Right cardiac atrium (tissue), 5 donors: Measurements from ENCODE around the gene CCNL1. TPM values are rescaled to one million over a fixed set of nuclear protein-coding genes. Genes with fewer than 3 reads are reported as not detected.
"Not testable (repeated sequence)": the region's sequence is repeated elsewhere in the genome, so short reads cannot be mapped to it uniquely, and the experiment has no call there.

Experiments used
- ATAC-seq, 2 donors: fragments of 200-7000 bp; cut with Tn5 transposase; one replicate each; pipeline versions ENCODE4 v1.8.0 to v1.9.1; 2020; ENCODE audit warnings: moderate library complexity in 2 of 2, mild to moderate bottlenecking in 1 of 2
- DNase-seq, 3 donors: peaks; one replicate each; pipeline ENCODE4 v3.0.0-alpha.2; 2020
- H3K27ac ChIP-seq: one replicate; pipeline ENCODE4 v1.5.1; 2013; ENCODE audit warnings: mild to moderate bottlenecking, low read length, control low read depth, moderate library complexity
- H3K27me3 ChIP-seq: one replicate; pipeline ENCODE4 v1.6.1; 2013; ENCODE audit not compliant: control insufficient read depth, insufficient read depth
- H3K4me1 ChIP-seq: one replicate; pipeline ENCODE4 v1.6.1; 2013; ENCODE audit warnings: low read length; ENCODE audit not compliant: control insufficient read depth, insufficient read depth
- H3K4me3 ChIP-seq: one replicate; pipeline ENCODE4 v1.5.1; 2013; ENCODE audit warnings: low read length, control low read depth
- H3K9me3 ChIP-seq: one replicate; pipeline ENCODE4 v1.6.1; 2013; ENCODE audit warnings: low read length; ENCODE audit not compliant: control insufficient read depth
- WGBS: extraction: QIAGEN DNeasy Blood & Tissue Kit; methylation state at CpG from one replicate; pipeline ENCODE4 v1.1.7; 2013; 5-methylcytosine and 5-hydroxymethylcytosine counted together
- intact Hi-C, 4 donors: fragments of 100-400 bp; cut with DNase I; formaldehyde crosslinking; loops; one replicate each; pipeline versions ENCODE4 v1.11.0 to v1.14.0; 2022 to 2023
- long read RNA-seq, 4 donors: library from polyadenylated mRNA; unstranded; transcript quantifications; one replicate each; pipeline ENCODE4 v2.0.0, GENCODE V29; 2020 to 2021
- polyA plus RNA-seq: library from polyadenylated mRNA; stranded (reverse); fragments of 200-250 nt; gene quantifications from one replicate; pipeline ENCODE4 v1.2.3, GENCODE V29; 2013
- total RNA-seq, 4 donors: library from RNA; stranded (reverse); fragmentation: NEBNext Ultra II Directional; extraction: Animal tissue kit (Norgen Biotek cat#: 25700); gene quantifications; one replicate each; pipeline ENCODE4 v1.2.1, GENCODE V29; 2021
- donor health status: healthy with polysubstance abuse.
- donor health status: DM: no; HTN: yes; CAD: no.
- donor health status: DM: no; HTN: no; CAD: no.
- donor health status: DM: no; HTN: yes; CAD: no; lungs with severe emphysema.
- donor health status: DM: yes; HTN: yes; CAD: no.

CCNL1 gene
- total RNA-seq (10 to 100 TPM; 30.1 to 60.6 (median 41.2) TPM), polyA plus RNA-seq (39.4 TPM)
- long read RNA-seq, donor 1, partial matches to known transcripts = 2 of 15 reads
- long read RNA-seq, donor 1, other reads (novel, unspliced or antisense) = 5 of 15 reads
- long read RNA-seq, donor 2, partial matches to known transcripts = 2 of 9 reads
- long read RNA-seq, donor 2, other reads (novel, unspliced or antisense) = 5 of 9 reads
- long read RNA-seq, donor 3, full-length matches to known transcripts = 13 of 48 reads
- long read RNA-seq, donor 3, partial matches to known transcripts = 15 of 48 reads
- long read RNA-seq, donor 3, other reads (novel, unspliced or antisense) = 20 of 48 reads
- long read RNA-seq, donor 4, partial matches to known transcripts = 0 of 12 reads
- long read RNA-seq, donor 4, other reads (novel, unspliced or antisense) = 8 of 12 reads

DNA sequence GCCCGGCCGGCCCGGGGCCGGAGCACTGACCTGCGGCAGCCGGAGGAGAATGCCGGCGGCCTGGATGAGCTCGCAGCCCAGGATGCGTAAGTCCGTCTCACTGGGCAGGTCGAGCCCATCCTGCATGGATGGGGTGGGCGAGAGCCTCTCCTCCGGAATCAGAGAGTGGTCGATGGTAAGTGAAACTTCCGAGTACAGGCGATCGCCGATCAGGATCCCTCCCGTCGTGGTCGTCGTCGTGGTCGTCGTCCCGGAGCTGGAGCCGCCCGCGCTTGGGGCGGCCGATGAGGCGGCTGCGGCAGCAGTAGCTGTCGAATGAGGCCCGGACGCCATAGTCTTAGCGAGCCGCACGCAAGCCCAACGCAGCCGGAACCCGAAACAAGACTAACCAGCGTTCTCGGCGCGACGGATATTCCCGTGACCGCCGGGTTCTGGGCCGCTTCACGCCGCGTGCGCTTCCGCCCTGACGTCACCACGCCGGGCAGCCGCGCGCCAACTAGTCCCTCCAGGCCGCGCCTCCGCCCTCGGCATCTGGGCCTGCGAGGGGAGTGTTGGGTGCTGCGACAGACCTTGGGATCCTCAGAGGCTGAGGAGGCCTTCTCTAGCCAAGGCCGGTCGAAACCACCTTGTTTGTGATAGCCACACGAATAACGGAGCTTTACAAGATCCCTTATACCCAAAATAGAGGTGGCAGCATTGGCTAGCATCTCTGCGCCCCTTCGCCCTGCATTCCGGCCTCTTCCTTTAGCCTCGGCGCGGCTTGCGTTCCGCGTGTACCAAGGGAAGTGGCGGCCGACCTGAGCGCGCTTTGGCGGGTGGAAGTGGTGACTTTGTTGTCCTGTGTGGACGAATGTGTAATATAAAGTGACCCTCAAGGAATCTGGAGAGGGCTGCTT, at the start of gene CCNL1:
TSS of gene CCNL1 (minus strand) at position 386 of the 896 bp plus-strand sequence. CDS start at position 333, 53 bp downstream.
- no peaks in the 10 kb centered on the region for H3K27me3 ChIP-seq
- DNase-seq (peak; percentile 97 to 99 (median 99)), ATAC-seq (peak; percentile 96 to 97)
- H3K4me1 ChIP-seq = no peaks in the 10 kb centered on the region
- H3K9me3 ChIP-seq = no peaks in the 10 kb centered on the region
- under 1% methylated on average over 88 of the region's 88 CpGs for WGBS
- peak within 1 kb of the TSS; percentile 100 for H3K27ac ChIP-seq
- intact Hi-C loops = loop anchor here in 3 of 4 donors (2.0 kb wide), 1 partner anchor 15 kb away; no protein-coding TSS in a partner anchor
- peak within 1 kb of the TSS; percentile 95 for H3K4me3 ChIP-seq

DNA sequence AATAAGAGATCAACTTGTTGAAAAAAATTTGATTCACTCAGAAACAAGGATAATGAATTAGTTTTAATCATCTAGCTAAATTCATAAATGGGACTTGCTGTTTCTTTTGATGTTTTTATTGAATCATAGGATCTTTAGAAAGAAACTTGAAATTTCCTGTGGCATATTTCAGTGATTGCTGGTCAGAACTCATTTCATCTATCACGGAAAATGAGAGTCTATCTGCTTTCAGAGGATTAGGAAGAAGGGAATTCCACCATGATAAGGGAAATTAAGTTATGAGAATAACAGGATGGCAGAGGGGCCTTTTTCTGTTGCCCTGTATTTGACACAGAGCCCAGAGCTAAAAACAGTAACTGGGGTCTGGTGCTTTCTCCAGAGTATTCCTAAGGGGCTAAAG, 44.9 kb upstream of the CCNL1 start:
- WGBS = 54% methylated on average over 1 of the region's 1 CpG
- Histone ChIP-seq H3K4me1 (no peaks in the 10 kb centered on the region), H3K27ac (no peak overlapping the region), H3K27me3 (no peaks in the 10 kb centered on the region), H3K4me3 (no peak overlapping the region), H3K9me3 (no peaks in the 10 kb centered on the region)
- ATAC-seq (no peak), DNase-seq (no peak)
- intact Hi-C loops = loop anchor here (2.0 to 5.0 kb wide), 3 partner anchors 32 to 288 kb away; no protein-coding TSS in a partner anchor

DNA sequence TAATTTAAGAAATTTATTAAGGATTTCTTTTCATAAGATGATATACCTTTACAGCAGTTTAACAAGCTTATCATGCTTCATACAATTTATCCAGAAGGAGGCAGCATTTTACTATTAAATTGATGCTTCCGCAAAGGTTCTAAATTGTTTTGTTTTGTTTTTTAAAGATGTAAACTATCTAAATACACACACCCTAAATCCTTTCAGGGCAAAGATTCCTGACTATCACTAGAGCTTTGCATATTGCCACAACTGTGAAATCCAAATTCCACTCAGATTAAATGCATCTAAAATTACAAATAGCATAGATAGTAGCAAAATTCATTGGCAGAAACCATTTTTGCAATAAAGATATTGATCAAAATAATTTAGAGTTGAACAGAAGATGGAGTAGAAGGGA, 44.5 kb upstream of the CCNL1 start:
- no peak overlapping the region for H3K27ac ChIP-seq
- no peaks in the 10 kb centered on the region for H3K9me3 ChIP-seq
- WGBS = 20% methylated on average over 1 of the region's 1 CpG
- H3K27me3 ChIP-seq = no peaks in the 10 kb centered on the region
- no peak for ATAC-seq
- no peak overlapping the region for H3K4me3 ChIP-seq
- H3K4me1 ChIP-seq = no peaks in the 10 kb centered on the region
- DNase-seq = no peak
- intact Hi-C loops = loop anchor here in 3 of 4 donors (2.0 to 5.0 kb wide), 3 partner anchors 33 to 288 kb away; no protein-coding TSS in a partner anchor

DNA sequence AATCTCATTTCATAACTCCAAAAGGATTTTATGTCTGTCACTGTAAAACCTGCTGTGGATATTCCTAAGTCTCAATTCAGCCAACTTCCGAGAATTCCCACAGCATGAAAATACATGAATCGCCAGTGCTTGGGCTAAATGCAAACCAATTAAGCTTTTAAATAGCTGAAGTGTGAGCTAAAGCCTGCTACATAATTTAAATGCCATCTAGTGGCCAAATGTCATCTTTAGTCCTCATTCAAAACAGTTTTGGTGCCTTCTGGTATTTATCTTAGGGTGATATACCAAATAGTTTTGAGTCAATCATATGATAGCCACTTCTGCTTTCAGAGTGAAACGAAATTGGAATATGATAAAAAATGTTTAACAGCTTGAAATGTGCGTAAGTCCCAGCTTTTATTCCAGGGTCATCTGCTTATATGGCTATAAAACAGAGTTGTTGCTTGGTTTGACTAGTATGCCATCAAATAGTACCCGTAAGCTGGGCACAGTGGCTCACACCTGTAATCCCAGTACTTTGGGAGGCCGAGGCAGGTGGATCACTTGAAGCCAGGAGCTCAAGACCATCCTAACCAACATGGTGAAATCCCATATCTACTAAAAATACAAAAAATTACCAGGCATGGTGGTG, 41.8 kb upstream of the CCNL1 start:
- Histone ChIP-seq H3K4me1 (no peaks in the 10 kb centered on the region), H3K27me3 (no peaks in the 10 kb centered on the region), H3K9me3 (no peaks in the 10 kb centered on the region), H3K4me3 (no peak overlapping the region), H3K27ac (no peak overlapping the region)
- DNase-seq = no peak
- 43% methylated on average over 6 of the region's 6 CpGs for WGBS
- peak; percentile 16 to 64 for ATAC-seq
- intact Hi-C loops = loop anchor here in 3 of 4 donors (5.0 kb wide), 2 partner anchors 36 to 291 kb away; no protein-coding TSS in a partner anchor

DNA sequence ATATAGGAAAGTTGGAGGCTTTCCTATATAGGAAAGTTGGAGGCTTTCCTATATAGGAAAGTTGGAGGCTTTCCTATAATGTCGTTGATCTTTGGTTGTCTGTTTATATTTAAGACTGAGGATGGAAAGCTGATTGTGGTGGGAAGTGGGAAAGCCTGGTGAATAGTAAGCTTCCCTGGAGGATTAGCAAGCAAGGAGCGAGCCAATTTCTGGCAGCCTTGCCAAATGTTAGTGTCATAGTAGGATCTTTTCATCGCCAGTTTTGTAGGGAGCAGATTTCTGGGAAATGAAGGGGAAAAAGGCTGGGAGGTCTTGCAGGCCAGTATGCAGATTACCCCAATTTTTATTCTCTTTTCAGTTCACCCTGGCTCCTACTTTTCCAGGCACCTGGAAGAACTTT, 39.9 kb upstream of the CCNL1 start:
- 41% methylated on average over 3 of the region's 3 CpGs for WGBS
- no peaks in the 10 kb centered on the region for H3K4me1 ChIP-seq
- intact Hi-C loops = loop anchor here in 3 of 4 donors (5.0 kb wide), 2 partner anchors 37 to 292 kb away; no protein-coding TSS in a partner anchor
- ATAC-seq (no peak), DNase-seq (peak in 1 of 3 donors; percentile 37)
- no peaks in the 10 kb centered on the region for H3K27me3 ChIP-seq
- H3K9me3 ChIP-seq = no peaks in the 10 kb centered on the region
- no peak overlapping the region for H3K27ac ChIP-seq
- H3K4me3 ChIP-seq = no peak overlapping the region

DNA sequence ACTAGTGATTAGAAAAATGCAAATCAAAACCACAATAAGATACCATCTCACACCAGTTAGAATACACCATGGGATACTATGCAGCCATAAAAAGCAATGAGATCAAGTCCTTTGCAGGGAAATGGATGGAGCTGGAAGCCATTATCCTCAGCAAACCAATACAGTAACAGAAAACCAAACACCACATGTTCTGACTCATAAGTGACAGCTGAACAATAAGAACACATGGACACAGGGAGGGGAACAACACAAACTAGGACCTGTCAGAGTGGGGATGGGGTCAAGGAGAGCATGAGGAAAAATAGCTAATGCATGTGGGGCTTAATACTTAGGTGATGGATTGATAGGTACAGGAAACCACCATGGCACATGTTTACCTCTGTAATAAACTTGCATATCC, 36.0 kb upstream of the CCNL1 start:
- H3K27me3 ChIP-seq = no peaks in the 10 kb centered on the region
- no peaks in the 10 kb centered on the region for H3K9me3 ChIP-seq
- ATAC-seq = no peak
- H3K4me3 ChIP-seq = no peak overlapping the region
- intact Hi-C loops = no loop called here
- H3K4me1 ChIP-seq = no peaks in the 10 kb centered on the region
- no peak overlapping the region for H3K27ac ChIP-seq
- DNase-seq = no peak

DNA sequence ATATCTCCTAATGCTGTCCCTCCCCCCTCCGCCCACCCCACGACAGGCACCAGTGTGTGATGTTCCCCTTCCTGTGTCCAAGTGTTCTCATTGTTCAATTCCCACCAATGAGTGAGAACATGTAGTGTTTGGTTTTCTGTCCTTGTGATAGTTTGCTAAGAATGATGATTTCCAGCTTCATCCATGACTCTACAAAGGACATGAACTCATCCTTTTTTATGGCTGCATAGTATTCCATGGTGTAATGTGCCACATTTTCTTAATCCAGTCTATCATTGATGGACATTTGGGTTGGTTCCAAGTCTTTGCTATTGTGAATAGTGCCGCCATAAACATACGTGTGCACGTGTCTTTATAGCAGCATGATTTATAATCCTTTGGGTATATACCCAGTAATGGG, 31.2 kb upstream of the CCNL1 start:
- intact Hi-C loops, ATAC-seq, H3K9me3 ChIP-seq: not testable (repeated sequence)

DNA sequence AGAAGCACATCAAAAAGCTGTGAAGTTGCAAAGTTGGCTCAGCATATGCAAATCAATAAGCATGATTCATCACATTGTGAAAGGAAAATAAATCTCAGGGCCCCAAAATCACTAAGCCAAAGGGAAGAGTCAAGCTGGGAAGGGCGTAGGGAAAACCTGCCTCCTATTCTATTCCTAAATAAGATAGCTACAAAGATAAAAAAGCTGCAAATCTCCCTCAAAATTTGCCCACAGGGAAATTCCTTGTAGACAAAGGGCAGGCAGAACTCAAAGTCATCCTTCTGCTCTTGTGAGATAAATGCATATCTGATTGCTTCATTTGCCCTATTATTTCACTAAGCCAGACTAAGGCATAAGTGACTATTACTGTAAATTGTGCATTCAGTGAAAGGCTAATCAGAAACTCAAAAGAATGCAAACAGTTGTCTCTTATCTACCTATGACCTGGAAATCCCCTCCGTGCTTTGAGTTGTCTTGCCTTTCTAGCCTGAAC, 30.5 kb upstream of the CCNL1 start:
- H3K4me1 ChIP-seq = no peaks in the 10 kb centered on the region
- no peaks in the 10 kb centered on the region for H3K27me3 ChIP-seq
- H3K4me3 ChIP-seq = no peak overlapping the region
- intact Hi-C loops = no loop called here
- H3K9me3 ChIP-seq = no peaks in the 10 kb centered on the region
- ATAC-seq (no peak), DNase-seq (no peak)
- no peak overlapping the region for H3K27ac ChIP-seq
- 95% methylated on average over 2 of the region's 2 CpGs for WGBS

More for the DNA sequence above, 31.2 kb upstream of the CCNL1 start:
- H3K4me3 ChIP-seq, DNase-seq, H3K4me1 ChIP-seq, H3K27me3 ChIP-seq, H3K27ac ChIP-seq: not testable (repeated sequence)
- 96% methylated on average over 5 of the region's 5 CpGs for WGBS

DNA sequence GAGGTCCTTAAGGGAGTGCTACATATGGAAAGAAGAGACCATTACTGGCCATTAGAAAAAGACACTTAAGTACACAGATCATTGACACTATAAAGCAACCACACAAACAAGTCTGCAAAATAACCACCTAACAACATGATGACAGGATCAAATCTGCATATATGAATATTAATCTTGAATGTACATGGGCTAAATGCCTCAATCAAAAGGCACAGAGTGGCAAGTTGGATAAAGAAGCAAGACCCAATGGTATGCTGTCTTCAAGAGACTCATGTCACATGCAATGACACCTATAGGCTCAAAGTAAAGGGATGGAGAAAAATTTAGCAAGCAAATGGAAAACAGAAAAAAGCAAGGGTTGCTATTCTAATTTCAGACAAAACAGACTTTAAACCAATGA, 28.4 kb upstream of the CCNL1 start:
- no peak for ATAC-seq
- DNase-seq = no peak
- intact Hi-C loops = no loop called here
- no peak overlapping the region for H3K4me3 ChIP-seq
- H3K9me3 ChIP-seq = no peaks in the 10 kb centered on the region
- H3K27me3 ChIP-seq = no peaks in the 10 kb centered on the region
- H3K27ac ChIP-seq = no peak overlapping the region
- H3K4me1 ChIP-seq = no peaks in the 10 kb centered on the region

DNA sequence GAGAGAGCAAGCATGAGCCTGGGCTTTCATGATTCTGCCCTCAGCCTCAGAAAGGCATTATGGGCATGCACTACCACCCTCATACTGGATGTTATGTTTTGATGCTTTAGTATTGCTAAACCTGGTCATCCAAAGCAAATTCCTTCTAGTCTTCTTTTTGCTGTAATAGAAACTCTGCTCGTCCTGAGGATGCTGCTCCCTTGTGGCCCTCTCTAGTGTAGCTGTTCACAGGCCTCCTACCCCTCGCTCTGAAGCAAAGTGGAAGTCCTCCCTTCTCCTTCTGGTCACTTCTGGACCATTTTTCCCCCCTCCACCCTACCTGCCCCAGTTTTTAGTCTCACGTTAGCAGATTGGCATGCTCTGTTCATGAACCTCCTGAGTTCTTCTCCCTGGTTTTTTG, 22.9 kb upstream of the CCNL1 start:
- no peak for DNase-seq
- intact Hi-C loops = no loop called here
- Histone ChIP-seq H3K27ac (no peak overlapping the region), H3K4me3 (no peak overlapping the region), H3K27me3 (no peaks in the 10 kb centered on the region), H3K9me3 (no peaks in the 10 kb centered on the region), H3K4me1 (no peaks in the 10 kb centered on the region)
- 90% methylated on average over 3 of the region's 3 CpGs for WGBS
- ATAC-seq = no peak
